IMR-90 (cell line): ENCODE results near the gene PSENEN. TPM values are rescaled to one million over a fixed set of nuclear protein-coding genes. Genes with fewer than 3 reads are reported as not detected.

Experiments
- ATAC-seq: fragments of 200-7000 bp; cut with Tn5 transposase; 2 replicates; pipeline ENCODE4 v1.9.1; 2020; ENCODE audit warnings: low read depth, mild to moderate bottlenecking, moderate library complexity
- BruUV-seq: library from RNA; stranded (reverse); fragments of 400-500 nt; replicated peaks from 2 replicates; lab custom pipeline; 2021; lab: Mats Ljungman, UMichigan
- CTCF ChIA-PET: fragments of 300-600 bp; formaldehyde crosslinking; extraction: SDS; loops from one replicate; lab custom pipeline; 2021; ENCODE audit warnings: antibody characterized with exemption; lab: Yijun Ruan, JAX
- POLR2A ChIA-PET: fragments of 300-600 bp; sonication (Branson Sonifier 250); formaldehyde crosslinking; loops from one replicate; lab custom pipeline; 2022; ENCODE audit warnings: antibody characterized with exemption; ENCODE audit not compliant: unreplicated experiment; lab: Charles Lee
- DNase-seq: peaks from one replicate; pipeline ENCODE4 v3.0.0; 2013
- H2AFZ ChIP-seq: replicated peaks from 2 replicates; pipeline ENCODE3; 2013; ENCODE audit warnings: low read length, mild to moderate bottlenecking; ENCODE audit not compliant: poor library complexity
- H2AK5ac ChIP-seq: 2 replicates; pipeline ENCODE4 v1.6.1; 2013; ENCODE audit warnings: low read depth, low read length, inconsistent platforms
- H2AK9ac ChIP-seq: replicated peaks from 2 replicates; pipeline ENCODE3; 2013; ENCODE audit warnings: mild to moderate bottlenecking, low read depth, low read length, moderate library complexity; ENCODE audit not compliant: poor library complexity
- H2BK120ac ChIP-seq: 2 replicates; pipeline ENCODE4 v1.6.1; 2013; ENCODE audit warnings: low read depth, low read length, inconsistent platforms
- H2BK15ac ChIP-seq: 3 replicates; pipeline ENCODE4 v1.6.1; 2013; ENCODE audit warnings: low read depth, low read length, inconsistent platforms
- H2BK20ac ChIP-seq: 2 replicates; pipeline ENCODE4 v1.6.1; 2013; ENCODE audit warnings: low read depth, mild to moderate bottlenecking, inconsistent platforms, low read length, moderate library complexity
- H2BK5ac ChIP-seq: 2 replicates; pipeline ENCODE4 v1.6.1; 2013; ENCODE audit warnings: mild to moderate bottlenecking, low read depth, low read length, inconsistent platforms; ENCODE audit not compliant: poor library complexity, severe bottlenecking
- H3K14ac ChIP-seq: replicated peaks from 2 replicates; pipeline ENCODE4 v1.6.1; 2013; ENCODE audit warnings: low read depth, low read length, inconsistent platforms
- H3K18ac ChIP-seq: 2 replicates; pipeline ENCODE4 v1.6.1; 2013; ENCODE audit warnings: low read depth, low read length, control low read depth
- H3K23ac ChIP-seq: 2 replicates; pipeline ENCODE4 v1.6.1; 2013; ENCODE audit warnings: low read depth, low read length, inconsistent platforms
- H3K27ac ChIP-seq: 2 replicates; pipeline ENCODE4 v1.5.1; 2013; ENCODE audit warnings: mild to moderate bottlenecking, control low read depth, low read length; ENCODE audit not compliant: insufficient read depth
- H3K27me3 ChIP-seq: 2 replicates; pipeline ENCODE4 v1.6.1; 2013; ENCODE audit warnings: low read length; ENCODE audit not compliant: control insufficient read depth, insufficient read depth
- H3K36me3 ChIP-seq: 2 replicates; pipeline ENCODE4 v1.6.1; 2013; ENCODE audit warnings: low read length, mixed read lengths; ENCODE audit not compliant: control insufficient read depth, insufficient read depth
- H3K4ac ChIP-seq: 2 replicates; pipeline ENCODE4 v1.6.1; 2013; ENCODE audit warnings: low read depth, low read length, inconsistent platforms
- H3K4me1 ChIP-seq: 2 replicates; pipeline ENCODE4 v1.6.1; 2013; ENCODE audit warnings: low read length, mixed read lengths; ENCODE audit not compliant: control insufficient read depth, insufficient read depth
- H3K4me2 ChIP-seq: 2 replicates; pipeline ENCODE4 v1.6.1; 2013; ENCODE audit warnings: low read depth, mild to moderate bottlenecking, control low read depth, low read length, moderate library complexity
- H3K4me3 ChIP-seq: 2 replicates; pipeline ENCODE4 v1.5.1; 2013; ENCODE audit warnings: low read depth, mild to moderate bottlenecking, control low read depth, low read length, moderate library complexity; ENCODE audit not compliant: insufficient read depth
- H3K56ac ChIP-seq: 2 replicates; pipeline ENCODE4 v1.6.1; 2013; ENCODE audit warnings: low read length, inconsistent platforms; ENCODE audit not compliant: insufficient read depth; ENCODE audit errors: extremely low read depth
- H3K79me1 ChIP-seq, 2 experiments: 2 replicates each; pipeline ENCODE4 v1.6.1; 2013; ENCODE audit warnings: low read length in 2 of 2, inconsistent platforms in 1 of 2, low read depth in 1 of 2
- H3K9ac ChIP-seq: 2 replicates; pipeline ENCODE4 v1.6.1; 2013; ENCODE audit warnings: low read depth, low read length, control low read depth
- H3K9me1 ChIP-seq: 2 replicates; pipeline ENCODE4 v1.6.1; 2013; ENCODE audit warnings: low read length, inconsistent platforms; ENCODE audit not compliant: insufficient read depth
- H3K9me3 ChIP-seq: 2 replicates; pipeline ENCODE4 v1.6.1; 2013; ENCODE audit warnings: low read length; ENCODE audit not compliant: control insufficient read depth, insufficient read depth
- H4K20me1 ChIP-seq: 2 replicates; pipeline ENCODE4 v1.6.1; 2013; ENCODE audit warnings: low read length, inconsistent platforms; ENCODE audit not compliant: insufficient read depth
- H4K5ac ChIP-seq: 2 replicates; pipeline ENCODE4 v1.6.1; 2013; ENCODE audit warnings: mild to moderate bottlenecking, low read depth, low read length, control low read depth
- H4K8ac ChIP-seq, 2 experiments: 2 replicates each; pipeline ENCODE4 v1.6.1; 2013; ENCODE audit warnings: low read depth in 2 of 2, low read length in 2 of 2, control low read depth in 1 of 2, inconsistent platforms in 1 of 2
- H4K91ac ChIP-seq: 2 replicates; pipeline ENCODE4 v1.6.1; 2013; ENCODE audit warnings: low read depth, low read length, inconsistent platforms; ENCODE audit not compliant: insufficient read depth
- BHLHE40 ChIP-seq: fragments of 150-350 bp; IDR thresholded peaks from 2 replicates; pipeline ENCODE4 v1.6.1; 2016; ENCODE audit warnings: mild to moderate bottlenecking, low read depth, low read length
- CEBPB ChIP-seq: IDR thresholded peaks from 2 replicates; pipeline ENCODE4 v1.6.1; 2012; ENCODE audit warnings: low read depth, low read length, improper control_type of control experiment
- CHD1 ChIP-seq: IDR thresholded peaks from 2 replicates; pipeline ENCODE4 v1.6.1; 2012; ENCODE audit warnings: low read depth, low read length, improper control_type of control experiment
- CTCF ChIP-seq: conservative IDR thresholded peaks from 2 replicates; pipeline ENCODE4 v1.5.1; 2012; ENCODE audit warnings: mild to moderate bottlenecking, low read depth, low read length, improper control_type of control experiment
- ELK1 ChIP-seq: fragments of 150-350 bp; IDR thresholded peaks from 2 replicates; pipeline ENCODE4 v1.6.1; 2016; ENCODE audit warnings: low read depth, mild to moderate bottlenecking, low read length, moderate library complexity, borderline replicate concordance
- FOS ChIP-seq: fragments of 150-350 bp; IDR thresholded peaks from 2 replicates; pipeline ENCODE4 v1.6.1; 2016; ENCODE audit warnings: low read depth, low read length
- MAFK ChIP-seq: IDR thresholded peaks from 2 replicates; pipeline ENCODE4 v1.6.1; 2012; ENCODE audit warnings: low read depth, low read length, improper control_type of control experiment
- MAZ ChIP-seq: IDR thresholded peaks from 2 replicates; pipeline ENCODE4 v1.6.1; 2012; ENCODE audit warnings: low read depth, mild to moderate bottlenecking, low read length, improper control_type of control experiment, moderate library complexity, borderline replicate concordance
- MXI1 ChIP-seq: IDR thresholded peaks from 2 replicates; pipeline ENCODE4 v1.6.1; 2012; ENCODE audit warnings: low read depth, mild to moderate bottlenecking, low read length, moderate library complexity, borderline replicate concordance
- NFE2L2 ChIP-seq: fragments of 150-350 bp; IDR thresholded peaks from 2 replicates; pipeline ENCODE4 v1.6.1; 2016; ENCODE audit warnings: low read depth, mild to moderate bottlenecking, low read length
- POLR2A ChIP-seq: IDR thresholded peaks from 2 replicates; pipeline ENCODE4 v1.6.1; 2012; ENCODE audit warnings: mild to moderate bottlenecking, low read depth, low read length
- RAD21 ChIP-seq: IDR thresholded peaks from 2 replicates; pipeline ENCODE4 v1.6.1; 2012; ENCODE audit warnings: low read length, improper control_type of control experiment
- RCOR1 ChIP-seq: IDR thresholded peaks from 2 replicates; pipeline ENCODE4 v1.6.1; 2012; ENCODE audit warnings: mild to moderate bottlenecking, low read length, improper control_type of control experiment; ENCODE audit not compliant: insufficient replicate concordance
- RFX5 ChIP-seq: IDR thresholded peaks from 2 replicates; pipeline ENCODE4 v1.8.0; 2012; ENCODE audit warnings: low read depth, mild to moderate bottlenecking, low read length, moderate library complexity
- SMC3 ChIP-seq: fragments of 150-350 bp; IDR thresholded peaks from 2 replicates; pipeline ENCODE4 v1.6.1; 2016; ENCODE audit warnings: low read depth, mild to moderate bottlenecking, antibody characterized with exemption, low read length, moderate library complexity
- USF2 ChIP-seq: fragments of 150-350 bp; IDR thresholded peaks from 2 replicates; pipeline ENCODE4 v1.6.1; 2017; ENCODE audit warnings: mild to moderate bottlenecking, antibody characterized with exemption, low read length, low read depth
- WGBS, 2 experiments: methylation state at CpG; one replicate each; pipeline versions ENCODE4 v1.1.5 to v1.1.7; 2013; ENCODE audit warnings: missing lambda C conversion rate in 2 of 2; ENCODE audit not compliant: insufficient read length in 1 of 2; ENCODE audit errors: extremely low coverage in 2 of 2; 5-methylcytosine and 5-hydroxymethylcytosine counted together
- dilution Hi-C: fragments of 300-500 bp; cut with HindIII; formaldehyde crosslinking; loops from one replicate; pipeline ENCODE4 v1.14.3; 2018; ENCODE audit warnings: low sequenced_read_pairs; ENCODE audit not compliant: unreplicated experiment
- in situ Hi-C: fragments of 300-500 bp; cut with MboI; formaldehyde crosslinking; loops from 3 replicates; pipeline ENCODE4 v1.14.3; 2019; ENCODE audit warnings: low sequenced_read_pairs, inconsistent platforms, mixed read lengths
- intact Hi-C: fragments of 100-400 bp; cut with micrococcal nuclease; formaldehyde crosslinking; loops from 2 replicates; pipeline ENCODE4 v1.10.0; 2022
- polyA plus RNA-seq, 3 experiments: library from polyadenylated mRNA; depleted of rRNA; stranded (reverse); fragments of >200 nt; gene quantifications; 2 replicates each; pipeline ENCODE4 v1.2.3, GENCODE V29; 2012; ENCODE audit warnings: low replicate concordance in 1 of 3
- total RNA-seq: library from RNA; depleted of rRNA; stranded (reverse); fragments of >200 nt; gene quantifications from 2 replicates; pipeline ENCODE4 v1.2.3, GENCODE V29; 2012

PSENEN gene
- total and polyA plus RNA-seq, 2 of the 4 experiments (the other 2 are of a cell fraction), result 9.0 to 47.0 TPM

- H2BK20ac ChIP-seq, result no peak overlapping the region
- H3K14ac ChIP-seq, result no peak overlapping the region
- no peak overlapping the region for H2AK5ac ChIP-seq
- no peak overlapping the region for H3K4me2 ChIP-seq
- H3K9me3 ChIP-seq, result no peaks in the 10 kb centered on the region
- H3K79me1 ChIP-seq, result peaks cover 16 to 48% of the 10 kb centered on the region in 2 experiments; a peak in 3 of 4 replicates
- H2BK5ac ChIP-seq, result no peak overlapping the region
- H4K91ac ChIP-seq, result no peak overlapping the region
- CTCF ChIA-PET, result no interaction called here
- H2BK120ac ChIP-seq, result no peak overlapping the region
- peaks cover 64% of the 10 kb centered on the region for H3K36me3 ChIP-seq
- H4K20me1 ChIP-seq, result peaks cover 29% of the 10 kb centered on the region
- H4K8ac ChIP-seq, result no peak overlapping the region
- no TSS peak for BruUV-seq
- no peak overlapping the region for H3K4me3 ChIP-seq
- no peak overlapping the region for H2BK15ac ChIP-seq
- 96% methylated on average over 4 of the region's 14 CpGs; no CpG with 5 or more reads in 1 of the 2 experiments for WGBS, 2 experiments
- TF ChIP-seq POLR2A (no peak), USF2 (no peak), MXI1 (no peak), CHD1 (no peak), MAFK (no peak), SMC3 (no peak), RFX5 (no peak), MAZ (no peak), CTCF (no peak), ELK1 (no peak), CEBPB (no peak), NFE2L2 (no peak), RAD21 (no peak), FOS (no peak), RCOR1 (no peak), BHLHE40 (no peak)
- DNase-seq (no peak), ATAC-seq (no peak)
- POLR2A ChIA-PET, result no interaction called here
- no peak overlapping the region for H3K4ac ChIP-seq
- intact Hi-C loops (no loop called here), in situ Hi-C loops (no loop called here), dilution Hi-C loops (no loop called here)
- no peak overlapping the region for H3K56ac ChIP-seq
- no peak overlapping the region for H3K23ac ChIP-seq
- no peak overlapping the region for H3K18ac ChIP-seq
- no peak overlapping the region for H2AK9ac ChIP-seq
- peaks cover 6% of the 10 kb centered on the region for H3K4me1 ChIP-seq
- no peak overlapping the region for H4K5ac ChIP-seq
- no peak overlapping the region for H2AFZ ChIP-seq
- H3K9ac ChIP-seq, result no peak overlapping the region
- no peaks in the 10 kb centered on the region; the same call in 1 of the 2 replicates for H3K9me1 ChIP-seq
- no peak overlapping the region for H3K27ac ChIP-seq
- H3K27me3 ChIP-seq, result no peaks in the 10 kb centered on the region
These were observed 23.0 kb upstream of the PSENEN start for GRCh38 chr19:35722461-35722860.
